NOMO-1 treated with dmso at 0.1 percent for 144 hours (cell line): ENCODE measurements around the gene ZNF141.
"Not testable (repeated sequence)": the region's sequence is repeated elsewhere in the genome, so short reads cannot be mapped to it uniquely, and the experiment has no call there.

Source experiments
- DNase-seq: peaks from one replicate; lab custom pipeline; 2025; ENCODE audit not compliant: unreplicated experiment; lab: John Stamatoyannopoulos, UW

Gene ZNF141

GRCh38 chr4:337143-337931 lies at the start of gene ZNF141:
TSS of gene ZNF141 (plus strand) at chr4:337814. CDS start at chr4:337984, 170 bp downstream.
- DNase-seq, result peak; percentile 76

GRCh38 chr4:288891-289290 lies 48.7 kb upstream of the ZNF141 start:
- no peak for DNase-seq

DNA sequence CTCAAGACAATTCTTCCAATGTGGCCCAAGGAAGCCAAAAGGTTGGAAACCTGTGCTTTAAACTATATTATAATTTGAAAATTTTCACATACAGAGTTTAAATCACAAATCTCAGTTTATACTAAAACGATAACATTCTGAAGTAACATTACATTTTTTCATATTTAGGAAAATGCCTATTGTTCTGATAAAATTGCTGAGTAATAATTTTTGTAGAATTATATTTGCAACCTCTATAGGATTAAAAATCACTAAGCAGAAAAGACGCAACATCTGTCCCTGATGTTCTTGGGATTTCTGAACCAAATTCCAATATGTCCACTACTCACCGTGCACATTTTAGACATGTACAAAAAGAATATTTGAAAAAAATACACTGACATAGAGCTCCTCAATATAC lies 42.9 kb upstream of the ZNF141 start:
- no peak for DNase-seq

DNA sequence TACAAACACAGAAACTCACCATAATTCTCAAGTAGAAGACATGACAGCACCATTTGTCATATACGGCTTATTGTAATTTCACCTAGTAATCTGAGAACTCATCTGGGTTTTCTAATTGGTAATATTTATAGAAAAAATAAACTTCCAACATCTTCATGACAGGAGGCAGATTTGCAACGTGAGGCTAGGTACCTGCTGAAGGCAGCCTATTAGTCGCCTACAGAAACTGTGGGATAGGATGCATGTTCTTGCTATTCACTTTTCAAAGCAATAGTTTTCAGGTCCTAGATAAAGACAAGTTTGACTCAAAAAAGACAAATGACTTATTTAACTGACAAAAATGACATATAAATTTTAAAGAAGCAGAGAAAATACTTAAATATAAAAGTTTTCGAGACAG lies 35.2 kb upstream of the ZNF141 start:
- DNase-seq, result no peak

DNA sequence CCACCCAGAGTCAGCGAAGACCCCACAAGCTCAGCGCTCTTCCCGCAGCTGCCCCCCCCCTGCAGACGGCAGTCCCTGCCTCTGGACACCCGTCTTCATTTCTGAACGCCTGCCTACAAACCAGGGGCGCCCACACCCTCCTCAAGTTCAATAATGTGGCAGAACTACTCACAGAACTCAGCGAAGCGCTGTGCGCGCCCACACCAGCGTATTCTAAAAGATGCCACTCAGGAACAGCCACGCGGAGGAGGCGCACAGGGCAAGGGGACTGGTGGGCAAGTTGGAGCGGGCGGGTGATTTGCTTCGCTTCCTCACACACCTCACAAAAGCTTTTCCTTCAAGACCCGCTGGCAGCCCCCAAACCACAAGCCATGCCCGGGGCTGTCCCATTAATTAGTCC lies 33.1 kb upstream of the ZNF141 start:
- not testable (repeated sequence) for DNase-seq

- no peak for DNase-seq
These were observed 32.5 kb upstream of the ZNF141 start, which contains the start of gene ZNF732 for GRCh38 chr4:304969-305680. TSS of gene ZNF732 (minus strand) at chr4:305474. CDS start at chr4:305310, 164 bp downstream.

- peak; percentile 20 for DNase-seq
These were observed 31.1 kb upstream of the ZNF141 start for GRCh38 chr4:306551-306961.

- DNase-seq, result no peak
These were observed 27.8 kb upstream of the ZNF141 start for GRCh38 chr4:309807-310206.

- no peak for DNase-seq
These were observed 23.2 kb upstream of the ZNF141 start for GRCh38 chr4:314296-314903.

DNA sequence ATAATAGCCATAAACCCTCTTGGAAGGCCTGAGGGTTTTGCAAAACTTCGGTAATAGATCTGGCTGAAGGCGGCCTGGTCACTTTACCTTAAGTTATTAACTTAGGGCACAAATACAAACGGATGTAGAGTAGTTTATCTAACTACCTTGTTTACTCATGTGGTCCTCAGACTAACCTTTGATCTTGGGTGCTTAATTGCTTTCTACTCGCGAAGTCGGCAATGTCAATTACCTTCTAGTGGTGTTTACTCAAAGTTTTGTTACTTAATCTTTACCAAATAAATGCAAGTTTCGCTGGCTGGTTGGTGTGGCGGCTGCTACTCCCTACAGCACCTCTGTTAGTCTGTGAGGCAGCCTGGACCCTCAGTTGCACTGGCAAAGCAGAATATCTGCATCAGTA lies 8.9 kb upstream of the ZNF141 start:
- no peak for DNase-seq

DNA sequence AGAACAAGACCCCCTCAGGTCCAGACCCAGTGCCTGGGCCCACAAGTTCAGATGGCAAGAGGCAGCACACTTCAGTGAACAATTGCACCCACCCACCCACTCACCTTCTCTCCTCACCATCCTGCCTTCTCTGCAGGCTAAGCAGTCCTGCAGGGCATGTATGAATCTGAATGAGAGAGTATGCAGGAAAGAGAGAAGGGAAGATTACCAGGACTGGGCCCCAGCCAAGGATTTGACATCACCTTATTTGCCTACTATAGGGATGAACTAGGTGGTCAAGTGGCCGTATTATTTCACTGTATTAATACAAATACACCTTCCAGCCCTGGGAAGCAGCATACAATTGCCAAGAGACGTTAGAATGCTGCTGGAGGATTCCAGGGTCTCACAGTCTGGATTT lies 2.1 kb upstream of the ZNF141 start:
- no peak for DNase-seq

GRCh38 chr4:336099-336892 lies 1.3 kb upstream of the ZNF141 start:
- DNase-seq, result no peak

GRCh38 chr4:336893-337142 lies 796 bp upstream of the ZNF141 start:
- DNase-seq, result no peak

DNA sequence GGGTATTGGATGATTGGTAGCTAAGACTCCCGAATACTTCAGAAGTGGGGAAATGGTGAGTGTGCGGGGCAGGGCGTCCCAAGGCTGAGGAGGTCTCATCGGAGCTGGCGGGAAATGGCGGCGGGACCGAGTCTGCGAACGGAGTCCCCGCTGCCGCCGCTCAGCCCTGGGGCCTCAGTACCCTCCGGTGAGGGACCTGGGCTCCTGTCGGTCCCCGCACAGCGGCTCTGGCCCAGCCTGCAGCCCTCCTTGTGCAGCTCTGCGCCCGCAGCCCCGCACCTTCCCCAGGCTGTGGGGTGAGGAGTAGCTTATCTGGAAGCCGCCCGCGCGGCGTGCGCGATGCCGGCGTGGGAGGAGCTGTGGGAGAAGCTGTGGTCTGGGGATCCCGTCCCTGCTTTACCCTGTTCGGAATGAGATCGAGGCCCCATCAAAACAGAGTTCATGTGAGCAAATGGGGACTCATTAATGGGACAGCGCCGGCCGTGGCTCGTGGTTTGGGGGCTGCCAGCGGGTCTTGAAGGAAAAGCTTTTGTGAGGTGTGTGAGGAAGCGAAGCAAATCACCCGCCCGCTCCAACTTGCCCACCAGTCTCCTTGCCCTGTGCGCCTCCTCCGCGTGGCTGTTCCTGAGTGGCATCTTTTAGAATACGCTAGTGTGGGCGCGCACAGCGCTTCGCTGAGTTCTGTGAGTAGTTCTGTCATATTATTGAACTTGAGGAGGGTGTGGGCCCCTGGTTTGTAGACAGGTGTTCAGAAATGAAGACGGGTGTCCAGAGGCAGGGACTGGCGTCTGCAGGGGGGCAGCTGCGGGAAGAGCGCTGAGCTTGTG lies 531 bp downstream of the ZNF141 start:
- DNase-seq, result no peak

- no peak for DNase-seq
These were observed 1.1 kb downstream of the ZNF141 start for GRCh38 chr4:338759-339097.

- no peak for DNase-seq
These were observed 2.4 kb downstream of the ZNF141 start for GRCh38 chr4:340011-340410.

DNA sequence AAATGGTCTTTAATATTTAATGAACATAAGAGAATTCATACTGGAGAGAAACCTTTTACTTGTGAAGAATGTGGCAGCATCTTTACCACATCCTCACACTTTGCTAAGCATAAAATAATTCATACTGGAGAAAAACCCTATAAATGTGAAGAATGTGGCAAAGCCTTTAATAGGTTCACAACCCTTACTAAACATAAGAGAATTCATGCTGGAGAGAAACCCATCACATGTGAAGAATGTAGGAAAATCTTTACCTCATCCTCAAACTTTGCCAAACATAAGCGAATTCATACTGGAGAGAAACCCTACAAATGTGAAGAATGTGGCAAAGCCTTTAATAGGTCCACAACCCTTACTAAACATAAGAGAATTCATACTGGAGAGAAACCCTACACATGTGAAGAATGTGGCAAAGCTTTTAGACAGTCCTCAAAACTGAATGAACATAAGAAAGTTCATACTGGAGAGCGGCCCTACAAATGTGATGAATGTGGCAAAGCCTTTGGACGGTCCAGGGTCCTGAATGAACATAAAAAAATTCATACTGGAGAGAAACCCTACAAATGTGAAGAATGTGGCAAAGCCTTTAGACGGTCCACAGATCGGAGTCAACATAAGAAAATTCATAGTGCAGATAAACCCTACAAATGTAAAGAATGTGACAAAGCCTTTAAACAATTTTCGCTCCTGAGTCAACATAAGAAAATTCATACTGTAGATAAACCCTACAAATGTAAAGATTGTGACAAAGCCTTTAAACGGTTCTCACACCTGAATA lies 35.6 kb downstream of the ZNF141 start:
- DNase-seq, result no peak

DNA sequence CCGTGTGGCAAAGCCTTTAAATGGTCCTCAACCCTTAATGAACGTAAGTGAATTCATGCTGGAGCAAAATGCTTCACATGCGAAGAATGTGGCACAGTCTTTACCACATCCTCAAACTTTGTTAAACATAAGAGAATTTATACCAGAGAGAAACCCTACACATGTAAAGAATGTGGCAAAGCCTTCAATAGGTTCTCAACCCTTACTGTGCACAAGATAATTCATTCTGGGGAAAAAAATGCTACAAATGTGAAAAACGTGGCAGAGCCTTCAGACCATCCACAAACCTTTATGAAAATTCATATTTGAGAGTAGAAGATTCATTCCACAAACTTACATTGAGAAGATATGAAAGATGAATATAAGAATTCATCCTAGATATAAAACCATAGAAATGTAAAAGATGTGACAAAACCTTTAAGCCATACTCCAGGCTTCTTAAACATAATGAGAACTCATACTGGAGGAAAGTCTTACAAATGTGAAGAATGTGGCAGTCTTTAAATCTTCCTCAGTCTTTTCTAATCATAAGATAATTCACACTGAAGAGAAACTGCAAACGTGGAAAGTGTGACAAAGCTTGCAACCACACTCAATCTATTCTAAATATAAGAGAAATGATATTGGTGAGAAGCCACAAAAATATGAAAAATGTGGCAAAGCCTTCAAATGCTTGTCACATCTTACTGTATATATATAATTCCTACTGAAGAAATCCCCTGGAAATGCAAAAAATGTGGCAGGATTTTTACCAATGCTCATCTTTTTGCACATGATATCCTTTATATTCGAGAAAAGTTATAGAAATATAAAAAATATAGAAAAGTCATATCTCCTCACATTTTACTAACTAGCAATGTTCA lies 36.9 kb downstream of the ZNF141 start:
- no peak for DNase-seq
